ENCODE measurements around the gene COL20A1.

DNA sequence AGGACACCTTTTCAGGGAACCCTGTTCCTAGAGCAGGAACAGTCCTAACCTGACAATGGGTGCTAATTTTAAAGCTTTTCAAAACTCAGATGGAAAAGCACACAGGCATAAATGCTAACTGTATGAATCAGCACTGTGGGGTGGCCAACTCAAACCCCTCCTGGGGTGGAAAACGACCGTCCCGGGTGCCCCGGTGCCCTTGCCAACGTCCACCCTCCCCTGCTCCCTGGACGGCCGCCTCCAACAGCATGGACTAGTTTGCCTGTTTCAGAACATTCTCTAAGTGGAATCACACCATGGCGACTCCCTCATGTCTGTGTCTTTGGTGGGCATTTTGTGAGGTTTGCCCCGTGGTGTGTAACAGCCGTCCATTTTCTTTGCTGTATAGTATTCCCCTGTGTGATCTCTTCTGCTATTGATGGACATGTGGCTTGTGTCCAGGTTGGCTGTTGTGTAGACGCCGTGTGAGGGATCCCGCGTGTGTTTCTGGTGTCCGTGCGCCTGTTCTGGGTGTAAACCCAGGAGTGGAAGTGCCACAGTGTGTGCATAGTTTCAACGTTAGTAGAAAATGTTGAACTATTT is 5.8 kb downstream of the COL20A1 start:
- TF ChIP-seq, protein P1, sequence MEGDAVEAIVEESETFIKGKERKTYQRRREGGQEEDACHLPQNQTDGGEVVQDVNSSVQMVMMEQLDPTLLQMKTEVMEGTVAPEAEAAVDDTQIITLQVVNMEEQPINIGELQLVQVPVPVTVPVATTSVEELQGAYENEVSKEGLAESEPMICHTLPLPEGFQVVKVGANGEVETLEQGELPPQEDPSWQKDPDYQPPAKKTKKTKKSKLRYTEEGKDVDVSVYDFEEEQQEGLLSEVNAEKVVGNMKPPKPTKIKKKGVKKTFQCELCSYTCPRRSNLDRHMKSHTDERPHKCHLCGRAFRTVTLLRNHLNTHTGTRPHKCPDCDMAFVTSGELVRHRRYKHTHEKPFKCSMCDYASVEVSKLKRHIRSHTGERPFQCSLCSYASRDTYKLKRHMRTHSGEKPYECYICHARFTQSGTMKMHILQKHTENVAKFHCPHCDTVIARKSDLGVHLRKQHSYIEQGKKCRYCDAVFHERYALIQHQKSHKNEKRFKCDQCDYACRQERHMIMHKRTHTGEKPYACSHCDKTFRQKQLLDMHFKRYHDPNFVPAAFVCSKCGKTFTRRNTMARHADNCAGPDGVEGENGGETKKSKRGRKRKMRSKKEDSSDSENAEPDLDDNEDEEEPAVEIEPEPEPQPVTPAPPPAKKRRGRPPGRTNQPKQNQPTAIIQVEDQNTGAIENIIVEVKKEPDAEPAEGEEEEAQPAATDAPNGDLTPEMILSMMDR (IDR thresholded peaks at IDR 0.05 in 8 of 11, conservative IDR thresholded peaks at IDR 0.05 in 3 of 11): no peak
- TF ChIP-seq POLR2A (IDR thresholded peaks at IDR 0.05): no peak

Measured in spleen (tissue), 7 donors.